DND-41 (cell line): Measurements from ENCODE around the gene KLHL28.

Source experiments
- ATAC-seq: fragments of 200-7000 bp; cut with Tn5 transposase; 3 replicates; pipeline ENCODE4 v1.9.1; 2021; ENCODE audit warnings: low read depth; ENCODE audit not compliant: insufficient read depth
- DNase-seq: peaks from one replicate; pipeline ENCODE4 v3.0.0-alpha.2; 2020
- H2AFZ ChIP-seq: 2 replicates; pipeline ENCODE4 v1.6.0; 2012; ENCODE audit warnings: low read depth, low read length
- H3K27ac ChIP-seq: 2 replicates; pipeline ENCODE4 v1.5.1; 2012; ENCODE audit warnings: low read length, inconsistent platforms
- H3K27me3 ChIP-seq: fragments of 200-600 bp; sonication (generic); 2 replicates; pipeline ENCODE4 v1.6.0; 2012; ENCODE audit warnings: low read length, mild to moderate bottlenecking, inconsistent platforms; ENCODE audit not compliant: insufficient read depth, poor library complexity
- H3K36me3 ChIP-seq: 2 replicates; pipeline ENCODE4 v1.5.1; 2012; ENCODE audit warnings: low read length, inconsistent platforms; ENCODE audit not compliant: insufficient read depth
- H3K4me1 ChIP-seq: 2 replicates; pipeline ENCODE4 v1.5.1; 2012; ENCODE audit warnings: mild to moderate bottlenecking, low read length; ENCODE audit not compliant: insufficient read depth
- H3K4me2 ChIP-seq: 2 replicates; pipeline ENCODE4 v1.6.0; 2012; ENCODE audit warnings: mild to moderate bottlenecking, moderate library complexity, low read length, inconsistent platforms; ENCODE audit not compliant: insufficient read depth
- H3K4me3 ChIP-seq, 2 experiments: fragments of 200-600 bp in 1 of 2; shearing (Covaris generic) in 1 of 2; 2 replicates each; pipeline ENCODE4 v1.5.1; 2012 to 2016; ENCODE audit warnings: inconsistent platforms in 2 of 2, low read length in 2 of 2, mild to moderate bottlenecking in 2 of 2, low read depth in 1 of 2, moderate library complexity in 1 of 2
- H3K79me2 ChIP-seq: 2 replicates; pipeline ENCODE4 v1.6.0; 2012; ENCODE audit warnings: low read length, inconsistent platforms; ENCODE audit not compliant: insufficient read depth
- H3K9ac ChIP-seq: 2 replicates; pipeline ENCODE4 v1.6.0; 2012; ENCODE audit warnings: low read depth, mild to moderate bottlenecking, inconsistent platforms, low read length, moderate library complexity
- H3K9me3 ChIP-seq: 2 replicates; pipeline ENCODE4 v1.5.1; 2012; ENCODE audit warnings: low read length, moderate library complexity, mild to moderate bottlenecking, inconsistent platforms; ENCODE audit not compliant: insufficient read depth, severe bottlenecking
- H4K20me1 ChIP-seq: 2 replicates; pipeline ENCODE4 v1.6.0; 2012; ENCODE audit warnings: low read length; ENCODE audit not compliant: insufficient read depth
- EZH2 ChIP-seq: IDR thresholded peaks from 3 replicates; pipeline ENCODE4 v1.6.1; 2012; ENCODE audit warnings: borderline replicate concordance, low read depth, mild to moderate bottlenecking, moderate library complexity, low read length, inconsistent platforms; ENCODE audit not compliant: severe bottlenecking
- TF ChIP-seq, protein P1 (sequence below): IDR thresholded peaks from 2 replicates; pipeline ENCODE4 v1.5.1; 2012; ENCODE audit warnings: borderline replicate concordance, low read length, moderate library complexity, mild to moderate bottlenecking; ENCODE audit not compliant: poor library complexity, severe bottlenecking; ENCODE audit errors: extremely low read depth

The KLHL28 gene

DNA sequence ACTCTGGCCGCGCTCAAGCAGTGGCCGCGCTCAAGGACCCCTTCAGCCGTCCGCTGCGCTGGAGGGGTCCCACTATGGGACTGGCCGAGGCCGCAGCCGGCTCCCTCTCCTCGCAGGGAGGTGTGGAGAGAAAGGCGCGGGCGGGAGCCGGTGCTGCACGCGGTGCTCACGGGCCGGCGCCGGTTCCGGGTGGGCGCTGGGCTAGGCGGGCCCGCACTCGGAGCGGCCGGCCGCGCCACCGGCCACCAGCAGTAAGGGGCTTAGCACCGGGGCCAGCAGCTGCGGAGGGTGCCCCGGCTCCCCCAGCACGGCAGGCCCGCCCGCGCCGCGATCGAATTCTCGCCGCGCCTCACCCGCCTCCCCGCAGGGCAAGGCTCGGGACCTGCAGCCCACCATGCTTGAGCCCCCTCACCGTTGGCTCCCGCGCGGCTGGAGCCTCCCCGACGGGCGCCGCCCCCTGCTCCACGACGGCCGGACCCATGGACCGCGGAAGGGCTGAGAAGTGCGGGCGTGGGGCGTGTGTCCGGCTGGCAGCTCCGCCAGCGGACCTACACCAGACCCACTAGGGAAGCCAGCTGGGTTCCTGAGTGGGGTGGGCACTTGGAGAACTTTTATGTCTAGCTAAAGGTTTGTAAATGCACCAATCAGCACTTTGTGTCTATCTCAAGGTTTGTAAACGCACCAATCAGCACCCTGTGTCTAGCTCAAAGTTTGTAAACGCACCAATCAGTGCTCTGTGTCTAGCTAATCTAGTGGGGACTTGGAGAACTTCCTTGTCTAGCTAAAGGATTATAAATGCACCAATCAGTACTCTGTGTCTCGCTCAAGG is 49.5 kb downstream of the KLHL28 start:
- Histone ChIP-seq H3K79me2 (no peaks in the 10 kb centered on the region), H3K4me2 (no peak overlapping the region), H3K27ac (no peak overlapping the region), H3K9me3 (no peaks in the 10 kb centered on the region), H3K36me3 (no peaks in the 10 kb centered on the region), H3K4me1 (no peaks in the 10 kb centered on the region), H3K4me3 (no peak overlapping the region), H2AFZ (no peak overlapping the region), H3K27me3 (no peaks in the 10 kb centered on the region), H3K9ac (no peak overlapping the region), H4K20me1 (no peaks in the 10 kb centered on the region)
- DNase-seq, result no peak
- ATAC-seq, result no peak
- TF ChIP-seq EZH2, result no peak
- TF ChIP-seq, protein P1, sequence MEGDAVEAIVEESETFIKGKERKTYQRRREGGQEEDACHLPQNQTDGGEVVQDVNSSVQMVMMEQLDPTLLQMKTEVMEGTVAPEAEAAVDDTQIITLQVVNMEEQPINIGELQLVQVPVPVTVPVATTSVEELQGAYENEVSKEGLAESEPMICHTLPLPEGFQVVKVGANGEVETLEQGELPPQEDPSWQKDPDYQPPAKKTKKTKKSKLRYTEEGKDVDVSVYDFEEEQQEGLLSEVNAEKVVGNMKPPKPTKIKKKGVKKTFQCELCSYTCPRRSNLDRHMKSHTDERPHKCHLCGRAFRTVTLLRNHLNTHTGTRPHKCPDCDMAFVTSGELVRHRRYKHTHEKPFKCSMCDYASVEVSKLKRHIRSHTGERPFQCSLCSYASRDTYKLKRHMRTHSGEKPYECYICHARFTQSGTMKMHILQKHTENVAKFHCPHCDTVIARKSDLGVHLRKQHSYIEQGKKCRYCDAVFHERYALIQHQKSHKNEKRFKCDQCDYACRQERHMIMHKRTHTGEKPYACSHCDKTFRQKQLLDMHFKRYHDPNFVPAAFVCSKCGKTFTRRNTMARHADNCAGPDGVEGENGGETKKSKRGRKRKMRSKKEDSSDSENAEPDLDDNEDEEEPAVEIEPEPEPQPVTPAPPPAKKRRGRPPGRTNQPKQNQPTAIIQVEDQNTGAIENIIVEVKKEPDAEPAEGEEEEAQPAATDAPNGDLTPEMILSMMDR, result no peak

DNA sequence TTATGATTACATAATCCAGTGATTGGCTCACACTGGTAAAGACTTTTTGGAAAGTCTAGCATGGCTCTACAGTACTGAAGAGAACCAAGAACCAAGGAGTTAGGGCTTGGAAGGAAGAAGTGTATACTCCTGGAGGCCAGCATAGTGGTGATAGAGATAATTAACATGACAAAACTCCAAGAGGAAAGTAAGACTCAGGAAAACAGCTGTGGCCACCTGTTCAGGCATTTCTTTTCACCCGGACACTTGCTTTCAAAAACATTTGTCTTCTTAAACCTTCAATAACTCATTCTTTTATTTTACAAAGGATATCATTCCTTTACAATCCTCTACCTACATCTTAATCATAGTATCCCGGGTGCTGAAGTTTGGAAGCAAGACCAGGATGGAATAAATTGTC is 50.9 kb downstream of the KLHL28 start:
- H3K4me1 ChIP-seq, result no peaks in the 10 kb centered on the region
- H3K36me3 ChIP-seq, result no peaks in the 10 kb centered on the region
- no peak overlapping the region for H3K9ac ChIP-seq
- no peak for DNase-seq
- no peak overlapping the region for H3K27ac ChIP-seq
- H4K20me1 ChIP-seq, result no peaks in the 10 kb centered on the region
- no peaks in the 10 kb centered on the region for H3K27me3 ChIP-seq
- H3K4me3 ChIP-seq, result no peak overlapping the region
- no peak overlapping the region for H2AFZ ChIP-seq
- H3K79me2 ChIP-seq, result no peaks in the 10 kb centered on the region
- H3K4me2 ChIP-seq, result no peak overlapping the region
- H3K9me3 ChIP-seq, result no peaks in the 10 kb centered on the region
- TF ChIP-seq, protein P1, result no peak
- no peak for TF ChIP-seq EZH2
- ATAC-seq, result no peak

DNA sequence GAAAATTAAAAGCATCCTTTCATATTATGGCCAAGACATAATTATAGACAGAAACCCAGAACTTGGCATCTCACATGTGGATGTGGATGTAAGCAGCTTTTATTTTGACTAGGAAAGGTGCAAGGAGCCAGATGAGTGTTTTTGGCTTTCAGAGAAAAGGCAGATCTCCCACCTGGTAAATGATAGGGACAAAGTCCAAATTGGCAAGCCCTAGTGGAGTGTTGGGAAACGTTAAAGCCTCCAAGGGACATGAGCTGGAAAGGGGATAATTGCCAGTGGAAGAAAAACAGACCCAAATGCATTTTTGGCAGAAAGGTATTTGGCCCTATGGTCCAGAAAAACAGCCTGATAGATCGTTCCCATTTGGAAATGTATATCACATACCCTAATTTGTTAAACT is 60.1 kb downstream of the KLHL28 start:
- H3K9ac ChIP-seq, result no peak overlapping the region
- H4K20me1 ChIP-seq, result no peaks in the 10 kb centered on the region
- no peak overlapping the region for H2AFZ ChIP-seq
- DNase-seq (no peak), ATAC-seq (no peak)
- no peak for TF ChIP-seq EZH2
- TF ChIP-seq, protein P1, result no peak
- H3K27ac ChIP-seq, result no peak overlapping the region
- H3K79me2 ChIP-seq, result 0 out of 2 replicates have a peak, but pooled peaks cover 2% of the 10 kb centered on the region
- H3K4me3 ChIP-seq, result no peak overlapping the region
- H3K9me3 ChIP-seq, result no peaks in the 10 kb centered on the region
- no peak overlapping the region for H3K4me2 ChIP-seq
- H3K36me3 ChIP-seq, result no peaks in the 10 kb centered on the region
- no peaks in the 10 kb centered on the region for H3K27me3 ChIP-seq
- peaks cover 14% of the 10 kb centered on the region for H3K4me1 ChIP-seq
